HEK293 (cell line): ENCODE measurements around the gene TTR.

Source experiments
- CTCF ChIA-PET: fragments of 350-600 bp; formaldehyde crosslinking; extraction: SDS; loops from one replicate; lab custom pipeline; 2021; ENCODE audit warnings: antibody characterized with exemption; lab: Yijun Ruan, JAX
- POLR2A ChIA-PET: fragments of 300-600 bp; formaldehyde crosslinking; extraction: SDS; loops from one replicate; lab custom pipeline; 2020; ENCODE audit warnings: antibody characterized with exemption, inconsistent platforms; lab: Yijun Ruan, JAX
- H3K27ac ChIP-seq: fragments of 200-500 bp; sonication (Bioruptor generic); 2 replicates; pipeline ENCODE4 v1.5.1; 2014; ENCODE audit warnings: low read depth, low read length, control low read depth, inconsistent platforms; ENCODE audit errors: extremely low read depth
- H3K36me3 ChIP-seq, 2 experiments: fragments of 200-500 bp in 1 of 2; sonication (Bioruptor generic) in 1 of 2; 1 replicate in 1 of 2; 2 replicates in 1 of 2; pipeline ENCODE4 v1.5.1; 2014 to 2017; ENCODE audit warnings: inconsistent platforms in 2 of 2, low read length in 2 of 2; ENCODE audit not compliant: control insufficient read depth in 2 of 2, insufficient read depth in 1 of 2
- H3K4me1 ChIP-seq: fragments of 200-500 bp; sonication (Bioruptor generic); 2 replicates; pipeline ENCODE4 v1.5.1; 2014; ENCODE audit warnings: mild to moderate bottlenecking, low read length, inconsistent platforms; ENCODE audit not compliant: control insufficient read depth, insufficient read depth
- H3K4me3 ChIP-seq: 2 replicates; pipeline ENCODE4 v1.5.1; 2011; ENCODE audit warnings: low read depth, mild to moderate bottlenecking, control low read depth, low read length, moderate library complexity
- H3K9me3 ChIP-seq: fragments of 200-500 bp; sonication (Bioruptor generic); 2 replicates; pipeline ENCODE4 v1.5.1; 2014; ENCODE audit warnings: low read depth, low read length, inconsistent platforms; ENCODE audit not compliant: control insufficient read depth, insufficient read depth
- HOXD13 ChIP-seq: sonication (generic); formaldehyde crosslinking; IDR thresholded peaks from 2 replicates; pipeline ENCODE4 v1.8.0; 2022; ENCODE audit warnings: missing genetic modification reagents, borderline replicate concordance
- KLF1 ChIP-seq: fragments of 450-650 bp; formaldehyde crosslinking; IDR thresholded peaks from 2 replicates; pipeline ENCODE4 v1.5.1; 2016; ENCODE audit warnings: missing biosample characterization, missing genetic modification characterization
- MYNN ChIP-seq: fragments of 450-650 bp; formaldehyde crosslinking; IDR thresholded peaks from 2 replicates; pipeline ENCODE4 v1.5.1; 2016; ENCODE audit warnings: missing biosample characterization, missing genetic modification characterization, borderline replicate concordance
- PRDM1 ChIP-seq: fragments of 450-650 bp; formaldehyde crosslinking; IDR thresholded peaks from 2 replicates; pipeline ENCODE4; 2016; ENCODE audit warnings: missing biosample characterization, missing genetic modification characterization
- PRDM10 ChIP-seq: fragments of 450-650 bp; formaldehyde crosslinking; IDR thresholded peaks from 2 replicates; pipeline ENCODE4 v1.5.1; 2016; ENCODE audit warnings: missing biosample characterization, missing genetic modification characterization
- SCRT2 ChIP-seq: fragments of 450-650 bp; formaldehyde crosslinking; IDR thresholded peaks from 2 replicates; pipeline ENCODE4 v1.5.1; 2016; ENCODE audit warnings: missing biosample characterization, missing genetic modification characterization
- YY2 ChIP-seq: fragments of 450-650 bp; formaldehyde crosslinking; IDR thresholded peaks from 2 replicates; pipeline ENCODE4 v1.5.1; 2016; ENCODE audit warnings: missing biosample characterization, missing genetic modification characterization
- ZNF132 ChIP-seq: fragments of 450-650 bp; formaldehyde crosslinking; IDR thresholded peaks from 2 replicates; pipeline ENCODE4 v1.5.1; 2017; ENCODE audit warnings: missing biosample characterization, missing genetic modification characterization, borderline replicate concordance
- ZNF157 ChIP-seq: fragments of 450-650 bp; formaldehyde crosslinking; IDR thresholded peaks from 2 replicates; pipeline ENCODE4 v1.5.1; 2016; ENCODE audit warnings: missing biosample characterization, missing genetic modification characterization
- ZNF16 ChIP-seq: fragments of 450-650 bp; formaldehyde crosslinking; IDR thresholded peaks from 2 replicates; pipeline ENCODE4 v1.5.1; 2016; ENCODE audit warnings: low read depth, missing biosample characterization, missing genetic modification characterization
- ZNF266 ChIP-seq: fragments of 450-650 bp; formaldehyde crosslinking; IDR thresholded peaks from 2 replicates; pipeline ENCODE4 v1.5.1; 2016; ENCODE audit warnings: missing biosample characterization, missing genetic modification characterization, low read depth
- ZNF366 ChIP-seq: fragments of 450-650 bp; formaldehyde crosslinking; conservative IDR thresholded peaks from 2 replicates; pipeline ENCODE4 v1.5.1; 2016; ENCODE audit warnings: missing biosample characterization, missing genetic modification characterization
- ZNF530 ChIP-seq: fragments of 450-650 bp; formaldehyde crosslinking; IDR thresholded peaks from 2 replicates; pipeline ENCODE4 v1.5.1; 2016; ENCODE audit warnings: low read depth, missing biosample characterization, missing genetic modification characterization
- ZNF548 ChIP-seq: fragments of 450-650 bp; formaldehyde crosslinking; IDR thresholded peaks from 2 replicates; pipeline ENCODE4 v1.5.1; 2016; ENCODE audit warnings: missing biosample characterization, missing genetic modification characterization
- ZNF555 ChIP-seq: fragments of 450-650 bp; formaldehyde crosslinking; conservative IDR thresholded peaks from 2 replicates; pipeline ENCODE4 v1.5.1; 2017; ENCODE audit warnings: missing biosample characterization, mild to moderate bottlenecking, missing genetic modification characterization, inconsistent platforms
- ZNF585B ChIP-seq: fragments of 450-650 bp; formaldehyde crosslinking; IDR thresholded peaks from 2 replicates; pipeline ENCODE4 v1.5.1; 2016; ENCODE audit warnings: missing biosample characterization, missing genetic modification characterization
- ZNF629 ChIP-seq: fragments of 450-650 bp; formaldehyde crosslinking; IDR thresholded peaks from 2 replicates; pipeline ENCODE4 v1.5.1; 2017; ENCODE audit warnings: missing biosample characterization, missing genetic modification characterization
- ZNF664 ChIP-seq: fragments of 450-650 bp; formaldehyde crosslinking; IDR thresholded peaks from 2 replicates; pipeline ENCODE4 v1.5.1; 2016; ENCODE audit warnings: missing biosample characterization, missing genetic modification characterization
- TF ChIP-seq, protein P1 (sequence below): fragments of 450-650 bp; IDR thresholded peaks from 2 replicates; pipeline ENCODE4 v1.5.1; 2018; ENCODE audit warnings: missing biosample characterization, missing genetic modification characterization
- TF ChIP-seq, protein P2 (sequence below): fragments of 450-650 bp; formaldehyde crosslinking; IDR thresholded peaks from 2 replicates; pipeline ENCODE4 v1.5.1; 2016; ENCODE audit warnings: missing biosample characterization, missing genetic modification characterization

TTR gene

DNA sequence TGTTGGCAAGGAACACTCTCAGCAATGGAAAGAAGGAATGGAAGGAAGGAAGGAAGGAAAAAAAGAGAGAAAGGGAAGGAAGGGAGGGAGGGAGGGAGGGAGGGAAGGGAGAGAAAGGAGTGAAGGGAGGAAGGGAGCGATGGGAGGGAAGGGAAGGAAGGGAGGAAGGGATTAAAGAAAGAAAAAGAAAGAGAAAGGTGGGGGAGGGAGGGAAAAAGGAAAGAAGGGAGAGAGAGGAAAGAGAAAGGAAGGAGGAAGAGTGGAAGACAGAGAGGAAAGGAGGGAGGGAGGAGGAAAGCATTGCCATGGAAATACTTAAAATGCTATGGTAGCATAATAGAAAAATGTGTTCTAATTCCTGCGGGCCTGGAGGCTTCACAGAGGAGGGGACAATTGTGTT, 22.4 kb downstream of the TTR start:
- H3K36me3 ChIP-seq = no peaks in the 10 kb centered on the region
- CTCF ChIA-PET = no interaction called here
- POLR2A ChIA-PET = interaction anchor here (0.6 kb wide), 1 partner anchor 98 kb away, joined by 10 read pairs; no protein-coding TSS in a partner anchor

GRCh38 chr18:31616586-31616985, 24.9 kb downstream of the TTR start:
- Histone ChIP-seq H3K4me3 (no peak overlapping the region), H3K9me3 (no peaks in the 10 kb centered on the region), H3K36me3 (no peaks in the 10 kb centered on the region), H3K4me1 (no peaks in the 10 kb centered on the region), H3K27ac (no peak overlapping the region)
- ChIA-PET CTCF (interaction anchor here (0.6 kb wide), 1 partner anchor 97 kb away, joined by 3 read pairs; no protein-coding TSS in a partner anchor), POLR2A (no interaction called here)
- TF ChIP-seq SCRT2 (tag by site-specific recombination) = no peak

More for the DNA sequence above, 22.4 kb downstream of the TTR start:
- peak; percentile 34 for TF ChIP-seq ZNF366 (tag by site-specific recombination)
- no peak for TF ChIP-seq YY2 (tag by site-specific recombination)
- TF ChIP-seq PRDM1 (tag by site-specific recombination) = peak; percentile 94
- no peak for TF ChIP-seq ZNF548 (tag by site-specific recombination)
- TF ChIP-seq, protein P1, sequence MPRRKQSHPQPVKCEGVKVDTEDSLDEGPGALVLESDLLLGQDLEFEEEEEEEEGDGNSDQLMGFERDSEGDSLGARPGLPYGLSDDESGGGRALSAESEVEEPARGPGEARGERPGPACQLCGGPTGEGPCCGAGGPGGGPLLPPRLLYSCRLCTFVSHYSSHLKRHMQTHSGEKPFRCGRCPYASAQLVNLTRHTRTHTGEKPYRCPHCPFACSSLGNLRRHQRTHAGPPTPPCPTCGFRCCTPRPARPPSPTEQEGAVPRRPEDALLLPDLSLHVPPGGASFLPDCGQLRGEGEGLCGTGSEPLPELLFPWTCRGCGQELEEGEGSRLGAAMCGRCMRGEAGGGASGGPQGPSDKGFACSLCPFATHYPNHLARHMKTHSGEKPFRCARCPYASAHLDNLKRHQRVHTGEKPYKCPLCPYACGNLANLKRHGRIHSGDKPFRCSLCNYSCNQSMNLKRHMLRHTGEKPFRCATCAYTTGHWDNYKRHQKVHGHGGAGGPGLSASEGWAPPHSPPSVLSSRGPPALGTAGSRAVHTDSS = no peak
- no peak for TF ChIP-seq ZNF266 (tag by site-specific recombination)
- Histone ChIP-seq H3K4me1 (no peaks in the 10 kb centered on the region), H3K9me3 (no peaks in the 10 kb centered on the region), H3K27ac (no peak overlapping the region), H3K4me3 (no peak overlapping the region)

GRCh38 chr18:31617031-31617717, 25.5 kb downstream of the TTR start:
- no peak overlapping the region for H3K27ac ChIP-seq
- TF ChIP-seq, protein P2, sequence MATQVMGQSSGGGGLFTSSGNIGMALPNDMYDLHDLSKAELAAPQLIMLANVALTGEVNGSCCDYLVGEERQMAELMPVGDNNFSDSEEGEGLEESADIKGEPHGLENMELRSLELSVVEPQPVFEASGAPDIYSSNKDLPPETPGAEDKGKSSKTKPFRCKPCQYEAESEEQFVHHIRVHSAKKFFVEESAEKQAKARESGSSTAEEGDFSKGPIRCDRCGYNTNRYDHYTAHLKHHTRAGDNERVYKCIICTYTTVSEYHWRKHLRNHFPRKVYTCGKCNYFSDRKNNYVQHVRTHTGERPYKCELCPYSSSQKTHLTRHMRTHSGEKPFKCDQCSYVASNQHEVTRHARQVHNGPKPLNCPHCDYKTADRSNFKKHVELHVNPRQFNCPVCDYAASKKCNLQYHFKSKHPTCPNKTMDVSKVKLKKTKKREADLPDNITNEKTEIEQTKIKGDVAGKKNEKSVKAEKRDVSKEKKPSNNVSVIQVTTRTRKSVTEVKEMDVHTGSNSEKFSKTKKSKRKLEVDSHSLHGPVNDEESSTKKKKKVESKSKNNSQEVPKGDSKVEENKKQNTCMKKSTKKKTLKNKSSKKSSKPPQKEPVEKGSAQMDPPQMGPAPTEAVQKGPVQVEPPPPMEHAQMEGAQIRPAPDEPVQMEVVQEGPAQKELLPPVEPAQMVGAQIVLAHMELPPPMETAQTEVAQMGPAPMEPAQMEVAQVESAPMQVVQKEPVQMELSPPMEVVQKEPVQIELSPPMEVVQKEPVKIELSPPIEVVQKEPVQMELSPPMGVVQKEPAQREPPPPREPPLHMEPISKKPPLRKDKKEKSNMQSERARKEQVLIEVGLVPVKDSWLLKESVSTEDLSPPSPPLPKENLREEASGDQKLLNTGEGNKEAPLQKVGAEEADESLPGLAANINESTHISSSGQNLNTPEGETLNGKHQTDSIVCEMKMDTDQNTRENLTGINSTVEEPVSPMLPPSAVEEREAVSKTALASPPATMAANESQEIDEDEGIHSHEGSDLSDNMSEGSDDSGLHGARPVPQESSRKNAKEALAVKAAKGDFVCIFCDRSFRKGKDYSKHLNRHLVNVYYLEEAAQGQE (tag by site-specific recombination) = no peak
- TF ChIP-seq ZNF664 = no peak
- TF ChIP-seq KLF1 (tag by site-specific recombination) = no peak
- TF ChIP-seq ZNF629 (tag by site-specific recombination) = no peak
- no peaks in the 10 kb centered on the region for H3K36me3 ChIP-seq
- H3K4me1 ChIP-seq = no peaks in the 10 kb centered on the region
- ChIA-PET POLR2A (no interaction called here), CTCF (interaction anchor here (0.6 kb wide), 1 partner anchor 97 kb away, joined by 3 read pairs; no protein-coding TSS in a partner anchor)
- H3K4me3 ChIP-seq = no peak overlapping the region
- H3K9me3 ChIP-seq = no peaks in the 10 kb centered on the region

DNA sequence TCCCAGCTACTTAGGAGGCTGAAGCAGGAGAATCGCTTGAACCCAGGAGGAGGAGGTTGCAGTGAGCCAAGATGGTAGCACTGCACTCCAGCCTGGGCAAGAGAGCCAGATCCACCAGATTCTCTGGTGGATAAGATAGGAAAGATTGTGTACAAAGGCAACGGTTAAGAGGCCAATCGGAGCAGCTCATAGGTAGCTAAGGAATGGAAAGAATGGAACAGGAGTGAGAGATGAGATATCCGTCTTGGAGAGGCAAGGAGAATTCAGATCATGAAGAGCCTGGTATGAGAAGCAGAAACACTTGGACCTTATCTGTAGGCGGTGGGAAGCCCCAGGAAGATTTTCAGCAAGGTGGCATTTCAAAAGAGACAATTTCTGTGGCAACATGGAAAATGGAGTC, 27.1 kb downstream of the TTR start:
- Histone ChIP-seq H3K36me3 (no peaks in the 10 kb centered on the region), H3K27ac (no peak overlapping the region), H3K4me1 (no peaks in the 10 kb centered on the region), H3K4me3 (no peak overlapping the region), H3K9me3 (no peaks in the 10 kb centered on the region)
- ChIA-PET POLR2A (interaction anchor here (0.7 kb wide), 1 partner anchor 335 kb away, joined by 5 read pairs; no protein-coding TSS in a partner anchor), CTCF (interaction anchor here (0.5 to 1.3 kb wide), 3 partner anchors 104 to 632 kb away, joined by 3 read pairs; no protein-coding TSS in a partner anchor)
- TF ChIP-seq ZNF16 = no peak
- TF ChIP-seq ZNF157 = no peak
- no peak for TF ChIP-seq HOXD13 (CRISPR knock-in tag)
- TF ChIP-seq ZNF132 (tag by site-specific recombination) = no peak
- TF ChIP-seq ZNF585B (tag by site-specific recombination) = no peak
- TF ChIP-seq ZNF530 (tag by site-specific recombination) = no peak
- no peak for TF ChIP-seq PRDM10 (tag by site-specific recombination)
- TF ChIP-seq MYNN (tag by site-specific recombination) = no peak
- TF ChIP-seq ZNF555 (tag by site-specific recombination) = no peak
